ENCODE results near the gene PHF24. TPM values are rescaled to one million over a fixed set of nuclear protein-coding genes. Genes with fewer than 3 reads are reported as not detected.

PHF24 gene
- total and polyA plus RNA-seq, 2 of the 4 experiments (the other 2 are of a cell fraction): 0.02 TPM; not detected in 1

GRCh38 chr9:34985311-34985899 is 27.3 kb downstream of the PHF24 start:
- no peak overlapping the region for H2AFZ ChIP-seq (replicated peaks; ENCODE audit: low read length, poor library complexity)
- H2BK5ac ChIP-seq (ENCODE audit: low read depth, low read length, poor library complexity, severe bottlenecking): no peak overlapping the region
- no peaks in the 10 kb centered on the region for H3K36me3 ChIP-seq (ENCODE audit: control insufficient read depth, insufficient read depth, low read length)
- H4K20me1 ChIP-seq (ENCODE audit: insufficient read depth, low read length): no peaks in the 10 kb centered on the region
- no peak overlapping the region for H3K9ac ChIP-seq (ENCODE audit: low read depth, low read length)
- no peak overlapping the region for H2AK5ac ChIP-seq (ENCODE audit: low read depth, low read length)
- no peak overlapping the region for H3K4me2 ChIP-seq (ENCODE audit: low read depth, low read length)
- ATAC-seq (ENCODE audit: low read depth) (no peak), DNase-seq (peak; percentile 63)
- H4K8ac ChIP-seq (ENCODE audit: low read depth in 2 of 2, low read length in 2 of 2): no peak overlapping the region
- H3K14ac ChIP-seq (replicated peaks; ENCODE audit: low read depth, low read length): no peak overlapping the region
- H4K91ac ChIP-seq (ENCODE audit: insufficient read depth, low read depth, low read length): no peak overlapping the region
- peaks cover 3% of the 10 kb centered on the region for H3K4me1 ChIP-seq (ENCODE audit: control insufficient read depth, insufficient read depth, low read length)
- no peak overlapping the region for H4K5ac ChIP-seq (ENCODE audit: low read depth, low read length)
- TF ChIP-seq CEBPB (IDR thresholded peaks at IDR 0.05; ENCODE audit: low read depth, low read length) (no peak), RAD21 (IDR thresholded peaks at IDR 0.05; ENCODE audit: low read length) (peak; percentile 66), CTCF (conservative IDR thresholded peaks at IDR 0.05; ENCODE audit: low read depth, low read length) (peak; percentile 74), ELK1 (IDR thresholded peaks at IDR 0.05; ENCODE audit: borderline replicate concordance, low read depth, low read length) (no peak), SMC3 (IDR thresholded peaks at IDR 0.05; ENCODE audit: low read depth, low read length) (peak; percentile 73)
- ChIA-PET CTCF (interaction anchor here (0.7 to 1.7 kb wide), 4 partner anchors 56 to 87 kb away, joined by 3 to 13 read pairs (median 4); partner anchors contain the start of gene VCP), POLR2A (ENCODE audit: unreplicated experiment) (no interaction called here)
- H3K23ac ChIP-seq (ENCODE audit: low read depth, low read length): no peak overlapping the region
- H3K56ac ChIP-seq (ENCODE audit: extremely low read depth, insufficient read depth, low read length): no peak overlapping the region
- no peak overlapping the region for H3K4me3 ChIP-seq (ENCODE audit: insufficient read depth, low read depth, low read length)
- H2BK120ac ChIP-seq (ENCODE audit: low read depth, low read length): no peak overlapping the region
- no peak overlapping the region for H3K18ac ChIP-seq (ENCODE audit: low read depth, low read length)
- peaks cover 15% of the 10 kb centered on the region for H3K27me3 ChIP-seq (ENCODE audit: control insufficient read depth, insufficient read depth, low read length)
- no peak overlapping the region for H2BK20ac ChIP-seq (ENCODE audit: low read depth, low read length)
- no peak overlapping the region for H2BK15ac ChIP-seq (ENCODE audit: low read depth, low read length)
- no peak overlapping the region for H3K27ac ChIP-seq (ENCODE audit: insufficient read depth, low read length)
- peaks cover 7% of the 10 kb centered on the region; the same call in 1 of the 2 replicates for H3K9me1 ChIP-seq (ENCODE audit: insufficient read depth, low read length)
- H3K79me1 ChIP-seq (ENCODE audit: low read depth in 1 of 2, low read length in 2 of 2): peaks cover 0 to 7% of the 10 kb centered on the region in 2 experiments; a peak in 2 of 4 replicates
- in situ Hi-C loops (cut with MboI; ENCODE audit: low sequenced_read_pairs) (loop anchor here (5.0 kb wide), 1 partner anchor 78 kb away; no protein-coding TSS in a partner anchor), dilution Hi-C loops (cut with HindIII; ENCODE audit: low sequenced_read_pairs, unreplicated experiment) (no loop called here), intact Hi-C loops (cut with micrococcal nuclease) (loop anchor here (1.0 to 5.0 kb wide), 2 partner anchors 86 to 492 kb away; no protein-coding TSS in a partner anchor)
- no peaks in the 10 kb centered on the region for H3K9me3 ChIP-seq (ENCODE audit: control insufficient read depth, insufficient read depth, low read length)
- no TSS peak for BruUV-seq (replicated peaks)
- no CpG with 5 or more reads among the region's 7 CpGs for WGBS, 2 experiments (ENCODE audit: extremely low coverage in 2 of 2, insufficient read length in 1 of 2)
- no peak overlapping the region for H3K4ac ChIP-seq (ENCODE audit: low read depth, low read length)
- no peak overlapping the region for H2AK9ac ChIP-seq (replicated peaks; ENCODE audit: low read depth, low read length, poor library complexity)
